CD14-positive monocyte (primary cell): ENCODE measurements around the gene IL16. TPM values are rescaled to one million over a fixed set of nuclear protein-coding genes. Genes with fewer than 3 reads are reported as not detected.

ENCODE experiments used
- DNase-seq, 3 donors: peaks; one replicate each; pipeline ENCODE4 v3.0.0-alpha.2; 2011 to 2022
- H2AFZ ChIP-seq: 2 replicates; pipeline ENCODE4 v1.6.0; 2012; ENCODE audit warnings: mild to moderate bottlenecking, low read depth, low read length, inconsistent platforms; ENCODE audit not compliant: insufficient read depth, poor library complexity, severe bottlenecking
- H3K27ac ChIP-seq, 2 donors: 1 replicate in 1 of 2; 2 replicates in 1 of 2; pipeline ENCODE4 v1.5.1; 2012 to 2013; ENCODE audit warnings: low read length in 2 of 2, control low read depth in 1 of 2, inconsistent platforms in 1 of 2, low read depth in 1 of 2, mild to moderate bottlenecking in 1 of 2
- H3K27me3 ChIP-seq, 2 donors: one replicate each; pipeline versions ENCODE4 v1.6.0 to v1.6.1; 2011 to 2013; ENCODE audit warnings: low read length in 2 of 2; ENCODE audit not compliant: control insufficient read depth in 2 of 2, insufficient read depth in 2 of 2
- H3K36me3 ChIP-seq, 2 donors: replicated peaks in 1 of 2; 1 replicate in 1 of 2; 2 replicates in 1 of 2; pipeline versions ENCODE4 v1.5.1 to v1.6.1; 2012 to 2013; ENCODE audit warnings: low read length in 2 of 2, control low read depth in 1 of 2, inconsistent platforms in 1 of 2, mild to moderate bottlenecking in 1 of 2; ENCODE audit not compliant: insufficient read depth in 2 of 2, control insufficient read depth in 1 of 2
- H3K4me1 ChIP-seq, 2 donors: 1 replicate in 1 of 2; 2 replicates in 1 of 2; pipeline versions ENCODE4 v1.5.1 to v1.6.1; 2012 to 2013; ENCODE audit warnings: low read length in 2 of 2, control low read depth in 1 of 2, inconsistent platforms in 1 of 2, mild to moderate bottlenecking in 1 of 2, moderate library complexity in 1 of 2; ENCODE audit not compliant: insufficient read depth in 2 of 2, control insufficient read depth in 1 of 2
- H3K4me2 ChIP-seq: replicated peaks from 2 replicates; pipeline ENCODE3; 2012; ENCODE audit warnings: low read length, moderate library complexity, mild to moderate bottlenecking; ENCODE audit not compliant: poor library complexity, severe bottlenecking; ENCODE audit errors: extremely low read depth
- H3K4me3 ChIP-seq, 3 experiments: fragments of 200-600 bp in 1 of 3; sonication (generic) in 1 of 3; replicated peaks in 1 of 3; 1 replicate in 2 of 3; 2 replicates in 1 of 3; pipeline ENCODE4 v1.5.1; 2011 to 2013; ENCODE audit warnings: low read length in 3 of 3, mild to moderate bottlenecking in 3 of 3, control low read depth in 2 of 3, low read depth in 2 of 3, inconsistent platforms in 1 of 3, moderate library complexity in 1 of 3
- H3K79me2 ChIP-seq: 2 replicates; pipeline ENCODE4 v1.6.0; 2012; ENCODE audit warnings: mild to moderate bottlenecking, control low read depth, inconsistent platforms, low read length, moderate library complexity; ENCODE audit not compliant: insufficient read depth
- H3K9ac ChIP-seq: 2 replicates; pipeline ENCODE4 v1.6.0; 2017; ENCODE audit warnings: low read length, mild to moderate bottlenecking; ENCODE audit not compliant: insufficient read depth, poor library complexity, severe bottlenecking
- H3K9me3 ChIP-seq, 2 donors: replicated peaks in 1 of 2; 1 replicate in 1 of 2; 2 replicates in 1 of 2; pipeline versions ENCODE4 v1.5.1 to v1.6.1; 2012 to 2013; ENCODE audit warnings: low read length in 2 of 2, control low read depth in 1 of 2; ENCODE audit not compliant: control insufficient read depth in 1 of 2, insufficient read depth in 1 of 2
- H4K20me1 ChIP-seq: 2 replicates; pipeline ENCODE4 v1.6.0; 2012; ENCODE audit warnings: mild to moderate bottlenecking, low read length, control low read depth, moderate library complexity; ENCODE audit not compliant: insufficient read depth
- H3K27ac Mint-ChIP-seq, 7 donors: one replicate each; pipeline ENCODE4 v1.8.0; 2020; ENCODE audit warnings: mild to moderate bottlenecking in 7 of 7, mixed read lengths in 7 of 7, moderate library complexity in 6 of 7, inconsistent platforms in 2 of 7
- H3K27me3 Mint-ChIP-seq, 3 donors: one replicate each; pipeline ENCODE4 v1.8.0; 2021 to 2022; ENCODE audit warnings: low read depth in 3 of 3, mild to moderate bottlenecking in 3 of 3, mixed read lengths in 3 of 3, moderate library complexity in 3 of 3, inconsistent platforms in 1 of 3
- H3K36me3 Mint-ChIP-seq, 2 donors: one replicate each; pipeline ENCODE4 v1.8.0; 2020; ENCODE audit warnings: mixed read lengths in 2 of 2, inconsistent platforms in 1 of 2, mild to moderate bottlenecking in 1 of 2
- H3K4me1 Mint-ChIP-seq: one replicate; pipeline ENCODE4 v1.8.0; 2020; ENCODE audit warnings: mild to moderate bottlenecking, mixed read lengths
- H3K4me3 Mint-ChIP-seq, 2 donors: one replicate each; pipeline ENCODE4 v1.8.0; 2020; ENCODE audit warnings: mild to moderate bottlenecking in 2 of 2, mixed read lengths in 2 of 2, moderate library complexity in 1 of 2
- H3K9me3 Mint-ChIP-seq, 7 donors: one replicate each; pipeline ENCODE4 v1.8.0; 2020 to 2022; ENCODE audit warnings: mixed read lengths in 7 of 7, mild to moderate bottlenecking in 6 of 7, moderate library complexity in 6 of 7, inconsistent platforms in 2 of 7
- WGBS: methylation state at CpG from one replicate; pipeline ENCODE4 v1.1.5; 2013; ENCODE audit warnings: missing lambda C conversion rate; ENCODE audit not compliant: insufficient coverage; 5-methylcytosine and 5-hydroxymethylcytosine counted together
- intact Hi-C, 2 donors: fragments of 100-400 bp; cut with micrococcal nuclease; formaldehyde crosslinking; loops; one replicate each; pipeline versions ENCODE4 v1.15.0 to v1.15.1; 2023
- polyA plus RNA-seq, 3 donors: library from polyadenylated mRNA; depleted of rRNA in 1 of 3; unstranded in 2 of 3; stranded (reverse) in 1 of 3; fragments of 300-500 nt in 2 of 3; fragments of >200 nt in 1 of 3; fragmentation: Illumina TruSeq in 2 of 3; gene quantifications; 1 replicate in 2 of 3; 2 replicates in 1 of 3; pipeline ENCODE4 v1.2.3, GENCODE V29; 2012 to 2021
- TF ChIP-seq, protein P1 (sequence below): fragments of 200-600 bp; IDR thresholded peaks from one replicate; pipeline ENCODE4 v1.8.0; 2022; ENCODE audit warnings: antibody characterized with exemption, mild to moderate bottlenecking

IL16 gene
- polyA plus RNA-seq, 3 donors, result 64.8 to 95.1 (median 71.5) TPM

GRCh38 chr15:81297147-81297572 is 100.5 kb downstream of the IL16 start:
- peak overlapping the region; percentile 84 for H3K9ac ChIP-seq

DNA sequence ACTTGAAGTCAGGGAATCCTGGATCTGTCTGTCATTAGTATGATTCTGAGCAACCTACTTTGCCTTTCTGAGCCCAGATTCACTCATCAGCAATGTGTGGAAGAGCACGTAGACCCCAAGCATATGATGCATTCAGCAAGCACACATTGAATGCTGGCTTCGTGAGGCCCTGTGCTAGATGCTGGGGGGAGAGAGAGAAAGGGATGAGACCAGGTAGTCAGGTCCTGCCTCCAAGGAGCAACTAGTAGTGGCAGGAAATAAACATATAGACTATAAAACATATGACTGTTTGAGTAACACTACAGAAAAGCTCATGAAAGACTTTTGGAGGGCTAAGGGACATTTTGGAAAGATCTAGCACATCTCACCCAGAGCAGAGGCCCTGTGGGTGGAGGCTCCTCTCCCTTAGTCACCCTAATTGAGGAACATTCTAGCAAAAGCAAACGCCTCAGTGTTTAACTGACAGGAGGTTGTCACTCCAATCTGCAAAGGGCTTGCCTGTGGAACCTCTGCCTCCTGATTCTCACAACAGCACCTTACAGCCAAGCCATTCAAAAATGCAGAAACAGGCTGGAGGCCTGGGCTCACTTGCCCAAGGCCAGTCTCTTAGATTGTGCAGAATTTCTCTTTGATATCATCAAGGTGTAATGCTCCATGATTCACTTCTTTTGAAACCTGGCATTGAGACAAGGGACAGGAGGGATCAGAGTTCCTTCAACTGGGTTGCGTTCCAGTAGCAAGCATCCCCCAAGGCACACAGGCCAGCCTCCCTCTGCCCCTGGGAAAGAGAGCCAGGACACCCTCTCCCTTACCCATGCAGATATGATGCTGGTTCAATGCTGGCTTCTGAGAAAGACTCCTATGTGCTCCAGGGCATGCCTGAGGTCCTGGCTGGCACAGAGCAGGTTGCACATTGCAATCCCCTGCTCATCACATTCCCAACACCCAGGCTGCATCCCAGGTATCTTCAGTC is 101.2 kb downstream of the IL16 start:
- Histone ChIP-seq H2AFZ (no peak overlapping the region), H3K4me3 (peak overlapping the region; percentile 67 to 91 (median 78)), H3K27ac (peak overlapping the region; percentile 92 to 97), H3K79me2 (peaks cover 75% of the 10 kb centered on the region), H3K27me3 (no peaks in the 10 kb centered on the region), H3K4me1 (peaks cover 95 to 100% of the 10 kb centered on the region in 2 donors), H3K9ac (peak overlapping the region; percentile 84), H3K9me3 (no peaks in the 10 kb centered on the region), H3K36me3 (peaks cover 21 to 31% of the 10 kb centered on the region in 2 donors), H3K4me2 (peak overlapping the region; percentile 91), H4K20me1 (peaks cover 50% of the 10 kb centered on the region)
- whole genome bisulfite sequencing, result 0% methylated on average over 1 of the region's 4 CpGs
- Mint-ChIP-seq H3K4me3 (peak overlapping the region; percentile 97 to 99), H3K36me3 (peaks cover 39 to 50% of the 10 kb centered on the region in 2 donors), H3K9me3 (no peaks in the 10 kb centered on the region), H3K4me1 (peaks cover 99% of the 10 kb centered on the region), H3K27me3 (peaks cover 0 to 5% (median 2%) of the 10 kb centered on the region in 3 donors), H3K27ac (peak overlapping the region; percentile 98 to 99 (median 99))
- intact Hi-C loops, result loop anchor here in 1 of 2 donors (5.0 to 10.0 kb wide), 2 partner anchors 34 to 293 kb away; partner anchors contain the start of gene TLNRD1
- TF ChIP-seq, protein P1, sequence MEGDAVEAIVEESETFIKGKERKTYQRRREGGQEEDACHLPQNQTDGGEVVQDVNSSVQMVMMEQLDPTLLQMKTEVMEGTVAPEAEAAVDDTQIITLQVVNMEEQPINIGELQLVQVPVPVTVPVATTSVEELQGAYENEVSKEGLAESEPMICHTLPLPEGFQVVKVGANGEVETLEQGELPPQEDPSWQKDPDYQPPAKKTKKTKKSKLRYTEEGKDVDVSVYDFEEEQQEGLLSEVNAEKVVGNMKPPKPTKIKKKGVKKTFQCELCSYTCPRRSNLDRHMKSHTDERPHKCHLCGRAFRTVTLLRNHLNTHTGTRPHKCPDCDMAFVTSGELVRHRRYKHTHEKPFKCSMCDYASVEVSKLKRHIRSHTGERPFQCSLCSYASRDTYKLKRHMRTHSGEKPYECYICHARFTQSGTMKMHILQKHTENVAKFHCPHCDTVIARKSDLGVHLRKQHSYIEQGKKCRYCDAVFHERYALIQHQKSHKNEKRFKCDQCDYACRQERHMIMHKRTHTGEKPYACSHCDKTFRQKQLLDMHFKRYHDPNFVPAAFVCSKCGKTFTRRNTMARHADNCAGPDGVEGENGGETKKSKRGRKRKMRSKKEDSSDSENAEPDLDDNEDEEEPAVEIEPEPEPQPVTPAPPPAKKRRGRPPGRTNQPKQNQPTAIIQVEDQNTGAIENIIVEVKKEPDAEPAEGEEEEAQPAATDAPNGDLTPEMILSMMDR, result no peak
- peak; percentile 66 to 74 (median 73) for DNase-seq

More at GRCh38 chr15:81297147-81297572, 100.5 kb downstream of the IL16 start:
- intact Hi-C loops, result loop anchor here in 1 of 2 donors (5.0 to 10.0 kb wide), 2 partner anchors 35 to 292 kb away; partner anchors contain the start of gene TLNRD1
- Histone ChIP-seq H3K4me2 (peak overlapping the region; percentile 91), H3K4me3 (peak overlapping the region; percentile 67 to 91 (median 78)), H3K4me1 (peaks cover 91 to 100% of the 10 kb centered on the region in 2 donors), H3K27me3 (no peaks in the 10 kb centered on the region), H3K79me2 (peaks cover 68% of the 10 kb centered on the region), H3K27ac (peak overlapping the region; percentile 92 to 97), H3K9me3 (no peaks in the 10 kb centered on the region), H2AFZ (no peak overlapping the region), H4K20me1 (peaks cover 43% of the 10 kb centered on the region), H3K36me3 (peaks cover 21 to 26% of the 10 kb centered on the region in 2 donors)
- H3K27me3 Mint-ChIP-seq, result peaks cover 0 to 5% (median 2%) of the 10 kb centered on the region in 3 donors
- TF ChIP-seq, protein P1, result no peak
- H3K9me3 Mint-ChIP-seq, result no peaks in the 10 kb centered on the region
- peak overlapping the region; percentile 98 to 99 (median 99) for H3K27ac Mint-ChIP-seq
- H3K4me1 Mint-ChIP-seq, result peaks cover 99% of the 10 kb centered on the region
- DNase-seq, result peak in 1 of 3 donors; percentile 41
- peaks cover 32 to 42% of the 10 kb centered on the region in 2 donors for H3K36me3 Mint-ChIP-seq
- WGBS, result no CpG with 5 or more reads among the region's 3 CpGs
- peak overlapping the region; percentile 97 to 99 for H3K4me3 Mint-ChIP-seq
